Measurements from ENCODE around the gene MICAL3. TPM values are rescaled to one million over a fixed set of nuclear protein-coding genes. Genes with fewer than 3 reads are reported as not detected.

Gene MICAL3
- total RNA-seq, 1 donor from 2014 or later, result 54.8 TPM

GRCh38 chr22:17853073-17853472 lies 171.3 kb downstream of the MICAL3 start:
- no peak overlapping the region for H3K27ac Mint-ChIP-seq
- DNase-seq (ENCODE audit: low spot score, unreplicated experiment), result no peak
- no peak overlapping the region for H3K4me3 Mint-ChIP-seq (ENCODE audit: low read depth)
- no peaks in the 10 kb centered on the region for H3K27me3 Mint-ChIP-seq
- H3K9me3 Mint-ChIP-seq (ENCODE audit: low read depth), result no peaks in the 10 kb centered on the region
- peaks cover 5% of the 10 kb centered on the region for H3K4me1 Mint-ChIP-seq (ENCODE audit: low read depth)
- H3K36me3 Mint-ChIP-seq (ENCODE audit: insufficient read depth), result peaks cover 2% of the 10 kb centered on the region
- no peak for TF ChIP-seq CTCF (IDR thresholded peaks at IDR 0.05; ENCODE audit: unreplicated experiment)

GRCh38 chr22:17851759-17852158 lies 172.6 kb downstream of the MICAL3 start:
- H3K4me1 Mint-ChIP-seq (ENCODE audit: low read depth), result no peaks in the 10 kb centered on the region
- no peak for DNase-seq (ENCODE audit: low spot score, unreplicated experiment)
- no peak overlapping the region for H3K4me3 Mint-ChIP-seq (ENCODE audit: low read depth)
- H3K9me3 Mint-ChIP-seq (ENCODE audit: low read depth), result no peaks in the 10 kb centered on the region
- H3K27ac Mint-ChIP-seq, result no peak overlapping the region
- TF ChIP-seq CTCF (IDR thresholded peaks at IDR 0.05; ENCODE audit: unreplicated experiment), result no peak
- no peaks in the 10 kb centered on the region for H3K27me3 Mint-ChIP-seq
- H3K36me3 Mint-ChIP-seq (ENCODE audit: insufficient read depth), result no peaks in the 10 kb centered on the region

GRCh38 chr22:17847360-17848078 lies 176.8 kb downstream of the MICAL3 start:
- Mint-ChIP-seq H3K27ac (no peak overlapping the region), H3K9me3 (ENCODE audit: low read depth) (no peaks in the 10 kb centered on the region), H3K4me3 (ENCODE audit: low read depth) (no peak overlapping the region), H3K36me3 (ENCODE audit: insufficient read depth) (peaks cover 2% of the 10 kb centered on the region), H3K4me1 (ENCODE audit: low read depth) (no peaks in the 10 kb centered on the region), H3K27me3 (no peaks in the 10 kb centered on the region)
- TF ChIP-seq CTCF (IDR thresholded peaks at IDR 0.05; ENCODE audit: unreplicated experiment), result no peak
- no peak for DNase-seq (ENCODE audit: low spot score, unreplicated experiment)

- Mint-ChIP-seq H3K36me3 (ENCODE audit: insufficient read depth) (peaks cover 2% of the 10 kb centered on the region), H3K4me1 (ENCODE audit: low read depth) (no peaks in the 10 kb centered on the region)
- TF ChIP-seq CTCF (IDR thresholded peaks at IDR 0.05; ENCODE audit: unreplicated experiment), result no peak
Observed at GRCh38 chr22:17846326-17846992, 177.9 kb downstream of the MICAL3 start.

GRCh38 chr22:17845790-17846189 lies 178.6 kb downstream of the MICAL3 start:
- Mint-ChIP-seq H3K4me3 (ENCODE audit: low read depth) (no peak overlapping the region), H3K36me3 (ENCODE audit: insufficient read depth) (peaks cover 2% of the 10 kb centered on the region), H3K27ac (no peak overlapping the region), H3K27me3 (no peaks in the 10 kb centered on the region), H3K4me1 (ENCODE audit: low read depth) (no peaks in the 10 kb centered on the region), H3K9me3 (ENCODE audit: low read depth) (no peaks in the 10 kb centered on the region)
- DNase-seq (ENCODE audit: low spot score, unreplicated experiment), result no peak
- TF ChIP-seq CTCF (IDR thresholded peaks at IDR 0.05; ENCODE audit: unreplicated experiment), result no peak

More at GRCh38 chr22:17846326-17846992, 177.9 kb downstream of the MICAL3 start:
- Mint-ChIP-seq H3K27ac (no peak overlapping the region), H3K27me3 (no peaks in the 10 kb centered on the region), H3K4me3 (ENCODE audit: low read depth) (no peak overlapping the region), H3K9me3 (ENCODE audit: low read depth) (no peaks in the 10 kb centered on the region)
- DNase-seq (ENCODE audit: low spot score, unreplicated experiment), result no peak
